ENCODE measurements around the gene GLO1. TPM values are rescaled to one million over a fixed set of nuclear protein-coding genes. Genes with fewer than 3 reads are reported as not detected.

GLO1 gene
- total RNA-seq, 1 experiment from 2014 or later = 188 TPM

- no CpG with 5 or more reads among the region's 82 CpGs for WGBS (ENCODE audit: extremely low coverage, insufficient read length, low lambda C conversion rate)
- H3K36me3 Mint-ChIP-seq (ENCODE audit: insufficient read depth in 1 of 3, low read depth in 3 of 3) = no peaks in the 10 kb centered on the region
- no peaks in the 10 kb centered on the region for H3K9me3 Mint-ChIP-seq
Observed at GRCh38 chr6:38639498-38640215, 63.3 kb downstream of the GLO1 start, which contains the start of gene BTBD9. TSS of gene BTBD9 (minus strand) at chr6:38639929.

More at GRCh38 chr6:38639498-38640215, 63.3 kb downstream of the GLO1 start, which contains the start of gene BTBD9:
- Mint-ChIP-seq H3K4me3 (peak within 1 kb of the TSS; percentile 87 to 89), H3K27ac (peak within 1 kb of the TSS in 2 of 3 experiments; percentile 77 to 92; a peak in 5 of 7 replicates), H3K27me3 (ENCODE audit: low read depth) (peaks cover 5% of the 10 kb centered on the region), H3K4me1 (peaks cover 12% of the 10 kb centered on the region in 2 experiments)
- H3K9ac ChIP-seq (ENCODE audit: extremely low read depth, insufficient read length, low read length) = peak within 1 kb of the TSS; percentile 42
- H3K23ac ChIP-seq (ENCODE audit: insufficient read length, low read depth, low read length) = no peak within 1 kb of the TSS
- no peak within 1 kb of the TSS for H2BK12ac ChIP-seq (ENCODE audit: insufficient read length, low read depth, low read length)
- H2BK5ac ChIP-seq (ENCODE audit: insufficient read length, low read length) = no peak within 1 kb of the TSS
- no peaks in the 10 kb centered on the region for H3K79me1 ChIP-seq (ENCODE audit: insufficient read depth, low read depth, low read length, poor library complexity, severe bottlenecking)
- H3K4me2 ChIP-seq (ENCODE audit: insufficient read depth, insufficient read length, low read length) = peak within 1 kb of the TSS; percentile 53
- no peak within 1 kb of the TSS for H2BK120ac ChIP-seq (ENCODE audit: low read depth, low read length, poor library complexity, severe bottlenecking)
- peak within 1 kb of the TSS; percentile 92 for H3K14ac ChIP-seq (ENCODE audit: insufficient read depth, low read length)
- TF ChIP-seq, protein P1, sequence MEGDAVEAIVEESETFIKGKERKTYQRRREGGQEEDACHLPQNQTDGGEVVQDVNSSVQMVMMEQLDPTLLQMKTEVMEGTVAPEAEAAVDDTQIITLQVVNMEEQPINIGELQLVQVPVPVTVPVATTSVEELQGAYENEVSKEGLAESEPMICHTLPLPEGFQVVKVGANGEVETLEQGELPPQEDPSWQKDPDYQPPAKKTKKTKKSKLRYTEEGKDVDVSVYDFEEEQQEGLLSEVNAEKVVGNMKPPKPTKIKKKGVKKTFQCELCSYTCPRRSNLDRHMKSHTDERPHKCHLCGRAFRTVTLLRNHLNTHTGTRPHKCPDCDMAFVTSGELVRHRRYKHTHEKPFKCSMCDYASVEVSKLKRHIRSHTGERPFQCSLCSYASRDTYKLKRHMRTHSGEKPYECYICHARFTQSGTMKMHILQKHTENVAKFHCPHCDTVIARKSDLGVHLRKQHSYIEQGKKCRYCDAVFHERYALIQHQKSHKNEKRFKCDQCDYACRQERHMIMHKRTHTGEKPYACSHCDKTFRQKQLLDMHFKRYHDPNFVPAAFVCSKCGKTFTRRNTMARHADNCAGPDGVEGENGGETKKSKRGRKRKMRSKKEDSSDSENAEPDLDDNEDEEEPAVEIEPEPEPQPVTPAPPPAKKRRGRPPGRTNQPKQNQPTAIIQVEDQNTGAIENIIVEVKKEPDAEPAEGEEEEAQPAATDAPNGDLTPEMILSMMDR (conservative IDR thresholded peaks at IDR 0.05) = no peak
- no peak within 1 kb of the TSS for H4K8ac ChIP-seq (replicated peaks; ENCODE audit: insufficient read length, low read depth, low read length)
- no peak within 1 kb of the TSS for H3K56ac ChIP-seq (ENCODE audit: insufficient read length, low read depth, low read length)
- peak; percentile 78 for DNase-seq
- H3K23me2 ChIP-seq (ENCODE audit: insufficient read length, low read depth, low read length, poor library complexity, severe bottlenecking) = no peaks in the 10 kb centered on the region
- H4K20me1 ChIP-seq (ENCODE audit: control insufficient read depth, insufficient read depth, insufficient read length) = no peaks in the 10 kb centered on the region
- H4K91ac ChIP-seq (ENCODE audit: insufficient read length, low read depth, low read length) = no peak within 1 kb of the TSS
- H3T11ph ChIP-seq (ENCODE audit: low read length) = no peak within 1 kb of the TSS
- H4K5ac ChIP-seq (ENCODE audit: insufficient read length, low read depth, low read length) = no peak within 1 kb of the TSS
- H3K4me1 ChIP-seq (ENCODE audit: insufficient read depth, low read length) = no peaks in the 10 kb centered on the region; the same call in 1 of the 2 replicates
- H2BK20ac ChIP-seq (ENCODE audit: low read depth, low read length, poor library complexity, severe bottlenecking) = no peak within 1 kb of the TSS
- H2AK5ac ChIP-seq (ENCODE audit: insufficient read length, low read length) = no peak within 1 kb of the TSS
- H2BK15ac ChIP-seq (ENCODE audit: low read depth, low read length) = no peak within 1 kb of the TSS
- H3K9me3 ChIP-seq (ENCODE audit: control insufficient read depth, low read depth, low read length) = no peaks in the 10 kb centered on the region
- H3K27me3 ChIP-seq (ENCODE audit: insufficient read depth, low read length) = no peaks in the 10 kb centered on the region; the same call in 1 of the 2 replicates
- no peak within 1 kb of the TSS for H3K27ac ChIP-seq (ENCODE audit: insufficient read length, low read depth, low read length)
- no peak within 1 kb of the TSS for H2AFZ ChIP-seq (ENCODE audit: low read length)
- H3K4ac ChIP-seq (ENCODE audit: low read depth, low read length) = no peak within 1 kb of the TSS
- H3K18ac ChIP-seq (ENCODE audit: insufficient read length, low read depth, low read length) = peak within 1 kb of the TSS; percentile 94
- H3K79me2 ChIP-seq (ENCODE audit: insufficient read depth, low read length) = no peaks in the 10 kb centered on the region; the same call in 1 of the 2 replicates
